ENCODE measurements around the gene C1QTNF9B. TPM values are rescaled to one million over a fixed set of nuclear protein-coding genes. Genes with fewer than 3 reads are reported as not detected.
A peak's percentile ranks its signal among the peaks of the same experiment; 100 is the strongest.
"Not testable (repeated sequence)": the region's sequence is repeated elsewhere in the genome, so short reads cannot be mapped to it uniquely, and the experiment has no call there.

Gene C1QTNF9B
- total RNA-seq (2014; rRNA removed; shearing (Covaris generic)) = not detected in 2 replicates

DNA sequence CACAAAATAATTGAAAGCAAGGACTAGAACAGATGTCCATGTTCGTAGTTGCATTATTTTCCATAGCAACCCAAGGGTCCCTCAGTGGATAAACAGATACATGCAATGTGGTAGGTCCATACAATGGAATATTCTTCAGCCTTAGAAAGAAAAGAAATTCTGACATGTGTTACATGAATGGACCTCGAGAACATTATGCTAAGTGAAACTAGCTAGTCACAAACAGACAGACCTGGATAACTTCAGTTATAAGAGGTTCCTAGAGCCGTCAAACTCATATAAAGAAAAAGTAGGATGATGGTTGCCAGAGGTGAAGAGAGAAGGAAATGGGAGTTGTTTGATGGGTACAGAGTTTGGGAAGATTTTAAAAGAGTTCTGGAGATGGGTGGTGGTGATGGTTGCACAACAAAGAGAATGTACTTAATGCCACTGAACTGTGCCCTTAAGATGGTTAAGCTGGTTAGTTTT lies at the start of gene C1QTNF9B:
Gene C1QTNF9B (minus strand): TSS at position 51 of the 468 bp plus-strand sequence.
- DNase-seq (ENCODE audit: low spot score) = not testable (repeated sequence)

DNA sequence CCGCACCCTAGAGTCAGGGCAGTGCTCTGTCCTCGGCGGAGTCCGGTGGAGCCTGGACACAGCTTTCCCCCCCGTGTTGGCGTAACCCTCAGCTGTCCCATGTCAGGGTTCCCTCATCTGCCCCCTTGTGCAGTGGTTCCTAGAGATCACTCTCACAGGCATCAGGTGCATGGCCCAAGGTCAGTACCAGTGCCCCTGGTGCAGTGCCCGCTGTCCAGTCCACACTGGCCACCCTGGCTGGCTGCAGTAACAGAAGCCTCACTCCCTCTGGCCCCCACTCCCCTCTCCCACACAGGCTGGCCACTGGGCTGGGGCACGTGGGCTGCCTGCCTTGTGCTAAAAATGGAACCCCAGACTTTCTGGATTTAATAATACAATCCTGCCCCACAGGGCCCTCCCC lies 49.6 kb upstream of the C1QTNF9B start:
- no peak for DNase-seq (ENCODE audit: low spot score)

DNA sequence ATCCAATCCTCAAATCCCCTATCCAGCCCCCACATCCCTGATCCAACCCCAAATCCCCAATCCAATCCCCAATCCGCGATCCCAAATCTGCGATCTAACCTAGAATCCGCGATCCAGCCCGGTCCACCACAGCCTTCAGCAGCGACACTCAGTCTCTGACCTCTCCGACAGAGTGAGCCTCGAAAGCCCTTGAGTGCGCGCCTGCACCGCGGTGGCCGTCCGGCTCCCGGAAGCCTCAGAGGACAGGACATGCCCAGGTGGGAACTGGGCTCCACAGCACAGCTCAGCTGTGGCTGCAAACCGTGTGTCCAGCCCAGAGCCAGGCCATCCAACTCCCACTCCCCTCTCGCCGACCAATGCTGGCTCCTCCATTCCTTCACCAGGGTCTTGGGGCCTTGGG lies 48.8 kb upstream of the C1QTNF9B start:
- DNase-seq (ENCODE audit: low spot score) = no peak

GRCh38 chr13:23945612-23946011 lies 48.3 kb upstream of the C1QTNF9B start:
- no peak for DNase-seq (ENCODE audit: low spot score)

- no peak for DNase-seq (ENCODE audit: low spot score)
These were observed 43.9 kb upstream of the C1QTNF9B start for GRCh38 chr13:23941211-23941610.

DNA sequence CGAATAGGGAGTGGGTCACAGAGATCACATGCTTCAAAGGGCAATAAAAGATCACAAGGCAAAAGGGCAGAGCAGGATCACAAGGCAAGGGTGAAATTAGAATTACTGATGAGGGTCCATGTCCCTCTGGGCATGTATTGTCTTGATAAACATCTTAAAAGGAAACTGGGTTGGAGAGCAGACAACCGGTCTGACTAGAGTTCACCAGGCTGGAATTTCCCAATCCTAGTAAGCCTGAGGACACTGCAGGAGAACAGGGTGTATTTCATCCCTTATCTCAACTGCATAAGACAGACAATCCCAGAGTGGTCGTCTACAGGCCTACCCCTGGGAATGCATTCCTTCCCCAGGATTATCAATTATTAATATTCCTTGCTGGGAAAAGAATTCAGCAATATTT lies 42.4 kb upstream of the C1QTNF9B start:
- DNase-seq (ENCODE audit: low spot score) = not testable (repeated sequence)

GRCh38 chr13:23934520-23934919 lies 37.2 kb upstream of the C1QTNF9B start:
- no peak for DNase-seq (ENCODE audit: low spot score)

- DNase-seq (ENCODE audit: low spot score) = no peak
These were observed 31.7 kb upstream of the C1QTNF9B start for GRCh38 chr13:23928985-23929384.

DNA sequence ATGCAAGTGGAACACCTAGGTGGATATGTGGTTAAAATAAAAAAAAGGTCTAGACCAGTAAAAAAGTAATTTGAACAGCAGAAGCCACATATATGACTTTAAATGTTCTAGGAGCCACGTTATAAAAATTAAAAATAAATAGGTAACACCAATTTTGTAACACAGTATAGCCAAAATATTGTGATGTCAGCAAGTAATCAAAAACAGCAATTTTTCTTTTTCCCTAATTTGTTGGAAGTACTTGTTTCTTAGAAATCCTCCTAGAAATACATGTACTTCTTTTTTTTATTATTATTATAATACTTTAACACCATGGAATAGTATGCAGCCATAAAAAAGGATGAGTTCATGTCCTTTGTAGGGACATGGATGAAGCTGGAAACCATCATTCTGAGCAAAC lies 25.7 kb upstream of the C1QTNF9B start:
- no peak for DNase-seq (ENCODE audit: low spot score)

DNA sequence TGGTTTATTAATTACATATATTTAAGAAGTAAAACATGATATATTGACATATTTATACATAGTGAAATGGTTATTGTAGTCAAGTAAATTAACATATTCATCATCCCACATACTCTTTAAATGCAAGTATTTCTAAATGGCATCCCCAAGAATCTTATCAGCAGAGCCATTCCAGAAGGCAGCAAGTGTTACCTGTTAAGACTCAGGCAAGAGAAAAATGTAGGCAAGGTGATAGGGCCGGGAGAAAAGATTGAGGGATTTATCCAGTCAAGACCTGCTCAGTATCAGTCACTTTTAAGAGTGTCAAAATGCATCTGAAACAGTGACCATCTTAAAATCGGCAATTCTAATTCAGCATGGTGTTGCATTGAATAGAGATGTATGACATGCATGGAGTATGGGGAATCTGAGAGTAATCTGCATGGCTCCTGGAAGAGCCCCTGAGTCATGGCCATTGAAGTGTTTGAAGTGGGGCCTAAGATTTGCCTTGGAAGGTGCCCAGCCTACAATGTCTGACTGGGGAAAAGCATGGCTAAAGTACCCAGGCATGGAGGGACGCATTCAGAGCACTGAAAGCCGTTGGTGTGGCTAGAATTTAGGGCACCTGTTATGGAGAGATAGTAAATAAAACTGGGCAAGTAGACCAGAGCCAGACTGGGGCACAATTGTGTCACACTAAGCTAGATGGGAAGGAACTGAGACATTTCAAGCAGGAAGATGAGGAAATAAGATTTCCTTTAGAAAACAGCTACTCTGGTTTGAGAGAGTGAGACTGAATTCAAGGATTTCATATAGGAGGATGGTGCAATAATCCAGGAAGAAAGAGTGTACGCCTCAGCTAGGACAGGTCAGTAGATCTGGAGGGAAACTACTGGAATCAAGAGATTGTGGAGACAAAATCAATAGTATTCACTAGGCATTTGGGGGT lies 25.0 kb upstream of the C1QTNF9B start:
- no peak for DNase-seq (ENCODE audit: low spot score)

GRCh38 chr13:23921451-23921888 lies 24.2 kb upstream of the C1QTNF9B start:
- peak; percentile 6 for DNase-seq (ENCODE audit: low spot score)

DNA sequence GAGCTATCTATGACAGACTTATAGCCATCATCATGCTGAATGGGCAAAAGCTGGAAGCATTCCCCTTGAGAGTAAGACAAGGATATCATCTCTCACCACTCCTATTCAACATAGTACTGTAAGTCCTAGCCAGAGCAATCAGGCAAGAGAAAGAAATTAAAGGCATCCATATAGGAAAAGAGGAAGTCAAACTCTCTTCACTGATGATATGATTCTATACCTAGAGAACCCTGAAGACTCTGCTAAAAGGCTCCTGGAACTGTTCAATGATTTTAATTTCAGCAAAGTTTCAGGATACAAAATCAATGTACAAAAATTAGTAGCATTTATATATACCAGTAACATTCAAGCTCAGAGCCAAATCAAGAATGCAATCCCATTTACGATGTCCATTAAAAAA lies 21.7 kb upstream of the C1QTNF9B start:
- no peak for DNase-seq (ENCODE audit: low spot score)

DNA sequence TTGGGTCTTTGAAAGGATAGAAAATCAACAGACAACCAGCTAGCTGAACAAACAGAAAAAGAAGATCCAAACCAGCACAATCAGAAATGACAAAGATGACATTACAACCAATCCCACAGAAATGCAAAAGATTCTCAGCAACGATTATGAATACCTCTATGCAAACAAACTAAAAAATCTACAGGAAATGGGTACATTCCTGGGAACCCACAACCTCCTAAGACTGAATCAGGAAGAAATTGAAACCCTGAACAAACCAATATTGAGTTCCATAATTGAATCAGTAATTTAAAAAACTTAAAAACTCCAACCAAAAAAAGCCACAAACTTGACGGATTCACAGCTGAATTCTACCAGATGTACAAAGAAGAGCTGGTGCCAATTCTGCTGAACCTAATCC lies 20.9 kb upstream of the C1QTNF9B start:
- no peak for DNase-seq (ENCODE audit: low spot score)

GRCh38 chr13:23915308-23915707 lies 18.0 kb upstream of the C1QTNF9B start:
- no peak for DNase-seq (ENCODE audit: low spot score)

DNA sequence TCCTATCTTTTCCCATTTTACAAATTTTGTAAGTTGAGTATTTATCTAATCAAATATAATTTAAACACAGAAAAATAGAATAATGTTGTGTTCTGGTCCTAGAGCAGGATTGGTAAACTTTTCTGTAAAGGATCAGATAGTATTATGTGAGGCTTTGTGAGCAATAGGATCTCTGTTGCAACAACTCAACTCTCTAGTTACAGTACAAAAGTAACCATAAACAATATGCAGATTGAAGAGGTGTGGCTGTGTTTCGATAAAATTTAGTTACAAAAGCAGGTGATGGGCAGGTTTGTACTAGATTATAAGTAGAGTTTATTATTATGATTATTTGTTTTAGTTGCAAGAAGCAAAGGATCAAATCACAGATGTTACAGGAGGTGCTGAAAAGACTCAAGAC lies 15.2 kb upstream of the C1QTNF9B start:
- no peak for DNase-seq (ENCODE audit: low spot score)

- DNase-seq (ENCODE audit: low spot score) = no peak
These were observed 12.3 kb upstream of the C1QTNF9B start for GRCh38 chr13:23909606-23910005.

- no peak for DNase-seq (ENCODE audit: low spot score)
These were observed 8.5 kb upstream of the C1QTNF9B start for GRCh38 chr13:23905766-23906165.

DNA sequence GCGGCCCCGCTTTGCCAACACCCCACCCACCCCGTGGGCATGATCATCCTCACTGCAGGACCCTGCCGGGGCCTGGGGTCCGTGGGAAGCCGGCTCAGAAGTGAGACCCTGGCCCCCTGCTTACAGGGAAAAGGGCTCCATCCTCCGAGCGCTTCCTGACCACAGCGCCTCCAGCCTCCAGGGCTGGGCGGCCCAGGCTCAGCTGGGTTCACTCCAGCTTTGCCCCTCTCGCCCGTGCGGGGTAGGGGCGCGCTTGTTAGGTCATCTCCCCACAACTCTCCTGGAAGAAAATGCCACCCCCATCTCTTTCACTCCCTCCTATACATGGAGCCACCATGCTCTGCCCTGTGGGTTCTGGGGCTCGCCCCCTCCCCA lies 6.6 kb upstream of the C1QTNF9B start:
- DNase-seq (ENCODE audit: low spot score) = no peak

DNA sequence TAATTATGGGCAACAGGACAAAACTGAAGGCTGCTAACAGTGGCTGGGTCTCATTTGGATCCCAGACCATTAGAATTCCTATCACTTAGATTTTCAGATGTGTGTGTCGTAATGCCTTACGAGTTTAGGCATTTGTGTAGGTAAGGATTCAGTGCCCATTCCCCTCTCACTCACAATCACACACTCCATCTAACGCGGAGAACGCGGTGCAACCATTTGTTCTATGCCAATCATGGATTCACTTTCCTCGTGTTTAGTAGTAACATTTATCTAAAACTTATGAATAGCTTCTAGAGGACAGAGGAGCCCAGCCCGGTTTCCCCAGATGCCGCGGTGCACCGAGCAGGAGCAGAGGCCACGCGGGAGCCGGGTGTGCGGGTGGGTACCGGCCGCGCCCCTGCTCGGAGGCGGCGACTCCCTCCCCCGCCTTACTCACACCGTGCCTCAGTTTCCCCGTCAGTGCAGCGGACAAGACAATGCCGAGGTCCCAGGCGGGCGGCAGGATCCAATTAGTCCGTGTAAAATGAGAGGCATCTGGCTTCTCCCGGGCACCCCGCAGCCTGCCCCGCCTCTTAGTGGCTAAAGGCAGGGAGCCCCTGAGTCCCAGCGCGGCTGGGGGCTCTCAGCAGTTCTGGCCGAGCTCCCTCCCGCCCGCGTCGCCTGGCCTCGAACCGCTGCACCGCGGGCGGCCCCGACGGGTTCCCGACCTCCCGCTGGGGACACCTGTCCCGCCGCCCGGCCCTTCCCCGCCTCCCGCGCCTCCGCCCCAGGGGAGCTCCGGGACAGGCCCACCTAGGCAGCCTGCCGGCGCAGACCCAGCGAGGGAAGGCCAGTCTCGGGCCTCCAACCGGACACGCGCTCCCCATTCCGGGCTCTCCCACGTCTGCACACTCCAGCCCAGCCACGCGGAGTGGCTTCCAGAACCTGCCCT lies 5.9 kb upstream of the C1QTNF9B start:
- DNase-seq (ENCODE audit: low spot score) = no peak

DNA sequence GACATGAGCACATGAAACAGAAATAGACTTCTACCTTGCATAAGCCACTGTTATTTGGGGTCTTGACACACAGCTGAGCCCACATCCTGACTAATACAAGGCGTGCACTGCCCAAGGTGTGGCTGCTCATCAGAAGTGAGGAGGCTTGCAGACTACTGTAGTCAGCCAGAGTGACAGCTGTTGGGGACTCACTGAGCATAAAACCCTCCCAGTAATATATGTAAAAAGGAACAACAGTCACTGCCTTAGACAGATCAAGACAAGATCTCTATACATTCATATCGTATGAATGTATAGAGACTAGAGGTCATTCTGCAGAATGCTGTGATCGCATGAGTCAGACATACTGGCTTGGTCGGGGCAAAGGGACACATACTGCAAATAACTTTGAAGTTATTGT lies 4.1 kb upstream of the C1QTNF9B start:
- no peak for DNase-seq (ENCODE audit: low spot score)

DNA sequence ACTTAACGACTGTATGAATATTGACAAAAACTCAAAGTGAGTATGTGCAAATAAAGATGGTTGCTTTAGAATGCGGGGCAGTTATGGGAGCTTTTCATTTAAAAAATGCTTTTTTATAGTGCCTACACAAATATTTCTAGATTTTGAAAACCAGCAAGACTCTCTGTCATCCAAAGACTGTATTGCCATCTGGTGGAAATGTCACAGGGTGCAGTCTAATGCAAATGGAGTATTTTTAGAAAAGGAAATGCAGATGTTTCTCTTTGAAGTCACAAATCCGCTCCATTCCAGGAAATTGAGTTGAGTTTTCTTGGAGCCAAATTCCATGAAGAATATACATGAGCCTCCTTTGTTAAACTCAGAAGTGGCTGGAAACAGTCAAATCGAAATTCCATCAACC lies 2.3 kb upstream of the C1QTNF9B start:
- DNase-seq (ENCODE audit: low spot score) = peak; percentile 21

GRCh38 chr13:23898101-23898500 lies 799 bp upstream of the C1QTNF9B start:
- no peak for DNase-seq (ENCODE audit: low spot score)

Measured in H4 (cell line).